Measurements from ENCODE around the gene DMAC2L.

Gene DMAC2L

DNA sequence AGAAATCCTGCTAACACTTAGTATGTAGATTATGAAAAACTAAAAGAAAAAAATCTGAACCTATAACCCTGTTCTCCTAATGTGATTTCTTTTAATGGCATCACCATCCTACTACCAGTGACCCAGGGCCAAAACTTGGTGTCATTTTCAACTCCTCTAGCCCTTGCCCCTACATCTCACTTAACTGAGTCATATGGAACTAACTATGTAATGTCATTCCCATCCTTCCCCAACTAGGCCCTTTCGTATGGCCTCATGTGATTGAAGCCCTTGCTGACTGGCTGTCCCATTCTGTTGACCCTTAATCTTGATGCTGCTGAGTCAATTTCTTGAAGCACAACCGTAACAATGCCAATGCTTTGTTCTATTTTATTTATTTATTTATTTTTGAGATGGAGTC is 7.6 kb downstream of the DMAC2L start:
- TF ChIP-seq CTCF (IDR thresholded peaks at IDR 0.05): no peak
- Histone ChIP-seq H3K27ac (no peak overlapping the region), H3K4me3 (no peak overlapping the region)
- DNase-seq (ENCODE audit: low spot score): no peak

- no peak for DNase-seq (ENCODE audit: low spot score)
- no peak overlapping the region for H3K4me3 ChIP-seq
- no peak for TF ChIP-seq CTCF (IDR thresholded peaks at IDR 0.05)
- H3K27ac ChIP-seq: peak overlapping the region in 1 of 2 donors; percentile 79
Measured at GRCh38 chr14:50320283-50320682, 8.2 kb downstream of the DMAC2L start.

DNA sequence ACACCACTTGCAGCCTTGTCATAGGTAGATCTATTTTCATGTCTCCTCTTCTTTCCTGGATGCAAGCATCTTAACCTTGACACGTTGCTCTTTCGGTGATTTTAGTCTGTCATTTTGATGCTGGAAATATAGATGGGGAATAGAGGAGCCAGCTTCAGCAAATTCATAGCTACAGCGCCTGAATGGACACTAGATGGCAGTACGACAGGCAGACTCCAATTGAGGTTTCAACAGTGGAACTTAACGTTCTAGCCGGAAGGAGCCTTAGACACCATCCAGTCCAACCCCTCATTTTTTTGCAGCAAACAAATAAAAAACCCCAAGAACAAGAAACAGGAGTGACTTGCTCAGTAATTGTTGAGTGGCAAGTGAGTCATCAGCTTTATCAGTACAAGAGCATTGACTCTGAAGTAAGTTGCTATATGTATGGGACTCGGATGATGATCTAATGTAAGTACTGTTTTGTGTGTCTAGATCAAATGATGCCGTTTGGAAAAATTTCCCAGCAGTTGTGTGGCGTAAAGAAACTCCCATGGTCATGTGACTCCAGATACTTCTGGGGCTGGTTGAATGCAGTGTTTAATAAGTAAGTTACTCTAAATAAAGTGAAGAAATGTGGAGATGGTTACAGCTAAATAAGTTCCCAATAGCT is 9.0 kb downstream of the DMAC2L start:
- DNase-seq (ENCODE audit: low spot score): no peak
- peak overlapping the region; percentile 64 for H3K4me3 ChIP-seq

DNA sequence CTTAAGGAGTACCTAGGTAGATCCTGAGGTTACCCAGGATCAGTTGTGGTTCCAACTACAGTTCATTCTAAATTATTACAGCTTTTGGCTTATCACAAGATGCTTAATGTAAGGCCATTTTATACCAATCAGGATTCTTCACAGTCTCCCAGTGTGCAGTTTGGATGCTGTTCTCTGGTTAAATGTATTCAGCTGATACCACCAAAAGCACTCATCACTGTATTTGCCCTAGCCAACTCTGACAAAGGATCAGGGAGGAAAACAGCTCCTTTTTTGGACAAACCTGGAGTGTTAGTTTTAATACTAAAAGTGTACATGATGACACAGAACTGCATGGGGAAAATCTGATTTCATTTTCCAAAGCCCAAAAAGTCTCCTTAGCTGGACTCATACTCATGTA is 19.5 kb downstream of the DMAC2L start:
- Histone ChIP-seq H3K4me3 (no peak overlapping the region), H3K27ac (no peak overlapping the region)
- TF ChIP-seq CTCF (IDR thresholded peaks at IDR 0.05): no peak
- no peak for DNase-seq (ENCODE audit: low spot score)

More for the DNA sequence above, 9.0 kb downstream of the DMAC2L start:
- peak overlapping the region; percentile 46 to 79 for H3K27ac ChIP-seq
- TF ChIP-seq CTCF (IDR thresholded peaks at IDR 0.05): peak; percentile 68

DNA sequence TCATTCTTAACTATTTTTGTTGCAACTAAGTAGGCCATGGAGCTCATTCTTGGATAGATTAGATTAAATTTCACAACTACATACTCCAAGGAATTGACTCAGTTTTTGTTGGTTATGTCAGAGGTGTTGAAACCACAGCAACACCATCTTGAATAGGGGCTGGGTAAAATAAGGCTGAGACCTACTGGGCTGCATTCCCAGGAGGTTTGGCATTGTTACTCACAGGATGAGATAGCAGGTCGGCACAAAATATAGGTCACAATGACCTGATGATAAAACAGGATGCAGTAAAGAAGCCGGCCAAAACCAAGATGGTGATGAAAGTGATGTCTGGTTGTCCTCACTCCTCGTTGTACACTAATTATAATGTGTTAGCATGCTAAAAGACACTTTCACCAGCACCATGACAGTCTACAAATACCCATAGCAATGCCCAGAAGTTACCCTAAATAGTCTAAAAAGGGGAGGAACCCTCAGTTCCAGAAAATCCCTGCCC is 20.9 kb downstream of the DMAC2L start:
- TF ChIP-seq CTCF (IDR thresholded peaks at IDR 0.05): no peak
- Histone ChIP-seq H3K4me3 (no peak overlapping the region), H3K27ac (peak overlapping the region in 1 of 2 donors; percentile 50)
- no peak for DNase-seq (ENCODE audit: low spot score)

- DNase-seq (ENCODE audit: low spot score): no peak
- Histone ChIP-seq H3K27ac (no peak overlapping the region), H3K4me3 (no peak overlapping the region)
- no peak for TF ChIP-seq CTCF (IDR thresholded peaks at IDR 0.05)
Measured at GRCh38 chr14:50334211-50334610, 22.1 kb downstream of the DMAC2L start.

GRCh38 chr14:50335389-50335788 is 23.3 kb downstream of the DMAC2L start:
- DNase-seq (ENCODE audit: low spot score): no peak
- no peak for TF ChIP-seq CTCF (IDR thresholded peaks at IDR 0.05)
- Histone ChIP-seq H3K27ac (peak overlapping the region; percentile 20 to 46), H3K4me3 (no peak overlapping the region)

All from coronary artery (tissue), 2 donors.